Right lobe of liver (tissue), 4 donors: ENCODE measurements around the gene SDK1.

ENCODE experiments used
- CTCF ChIP-seq, 4 donors: fragments of 200-600 bp in 3 of 4; fragments of 450-650 bp in 1 of 4; IDR thresholded peaks; one replicate each; pipeline versions ENCODE4 v1.5.1 to v1.8.0; 2016 to 2022; ENCODE audit warnings: antibody characterized with exemption in 4 of 4, mild to moderate bottlenecking in 2 of 4
- POLR2A ChIP-seq: fragments of 450-650 bp; IDR thresholded peaks from one replicate; pipeline ENCODE4 v1.6.1; 2017; ENCODE audit warnings: antibody characterized with exemption, mild to moderate bottlenecking
- donor health status: DM: no; HTN: no; CAD: no.
- donor health status: DM: no; HTN: no; CAD: no.
- donor health status: DM: no; HTN: yes; CAD: no.

GRCh38 chr7:3495954-3496353 is 194.9 kb downstream of the SDK1 start:
- TF ChIP-seq CTCF (IDR thresholded peaks at IDR 0.05) (no peak), POLR2A (no peak)
